Caco-2 (cell line): ENCODE results near the gene DLG2. TPM values are rescaled to one million over a fixed set of nuclear protein-coding genes. Genes with fewer than 3 reads are reported as not detected.

Source experiments
- BruUV-seq: library from RNA; stranded (reverse); fragments of 400-500 nt; replicated peaks from 2 replicates; lab custom pipeline; 2021; lab: Mats Ljungman, UMichigan
- CTCF ChIA-PET: fragments of 300-600 bp; sonication (Branson Sonifier 250); formaldehyde crosslinking; loops from one replicate; lab custom pipeline; 2022; ENCODE audit warnings: antibody characterized with exemption; lab: Charles Lee
- POLR2A ChIA-PET: fragments of 300-600 bp; sonication (Branson Sonifier 250); formaldehyde crosslinking; loops from one replicate; lab custom pipeline; 2022; ENCODE audit warnings: antibody characterized with exemption; lab: Charles Lee
- DNase-seq, 2 experiments: peaks; one replicate each; pipeline versions ENCODE4 v3.0.0 to v3.0.0-alpha.2; 2020 to 2022
- H3K27me3 ChIP-seq: replicated peaks from 2 replicates; pipeline ENCODE4 v1.6.0; 2011; ENCODE audit warnings: low read length; ENCODE audit not compliant: control insufficient read depth, insufficient read depth
- H3K36me3 ChIP-seq: 2 replicates; pipeline ENCODE4 v1.5.1; 2011; ENCODE audit warnings: low read length; ENCODE audit not compliant: control insufficient read depth, insufficient read depth
- H3K4me1 ChIP-seq: fragments of 250-450 bp; sonication (Bioruptor Pico); 2 replicates; pipeline ENCODE4 v1.5.1; 2020; ENCODE audit warnings: mild to moderate bottlenecking
- H3K4me3 ChIP-seq: 2 replicates; pipeline ENCODE4 v1.5.1; 2011; ENCODE audit warnings: low read depth, mild to moderate bottlenecking, control low read depth, low read length
- H3K9me3 ChIP-seq: fragments of 250-450 bp; sonication (Bioruptor Pico); 2 replicates; pipeline ENCODE4 v1.5.1; 2020; ENCODE audit warnings: mild to moderate bottlenecking, moderate library complexity
- H3K27ac Mint-ChIP-seq: one replicate; pipeline ENCODE4 v1.8.0; 2022; ENCODE audit warnings: mixed read lengths; ENCODE audit not compliant: unreplicated experiment
- H3K27me3 Mint-ChIP-seq: one replicate; pipeline ENCODE4 v1.8.0; 2022; ENCODE audit warnings: mixed read lengths; ENCODE audit not compliant: insufficient read depth, unreplicated experiment
- H3K36me3 Mint-ChIP-seq: one replicate; pipeline ENCODE4 v1.8.0; 2022; ENCODE audit warnings: mild to moderate bottlenecking, mixed read lengths; ENCODE audit not compliant: insufficient read depth, unreplicated experiment
- H3K4me1 Mint-ChIP-seq: one replicate; pipeline ENCODE4 v1.8.0; 2022; ENCODE audit warnings: low read depth, mixed read lengths; ENCODE audit not compliant: unreplicated experiment
- H3K4me3 Mint-ChIP-seq: one replicate; pipeline ENCODE4 v1.8.0; 2022; ENCODE audit warnings: mild to moderate bottlenecking, moderate library complexity, mixed read lengths; ENCODE audit not compliant: unreplicated experiment
- H3K9me3 Mint-ChIP-seq: one replicate; pipeline ENCODE4 v1.8.0; 2022; ENCODE audit warnings: mixed read lengths; ENCODE audit not compliant: unreplicated experiment
- intact Hi-C: fragments of 100-400 bp; cut with micrococcal nuclease; formaldehyde crosslinking; loops from one replicate; pipeline ENCODE4 v1.10.0; 2022; ENCODE audit not compliant: unreplicated experiment
- total RNA-seq: library from RNA; stranded (reverse); gene quantifications from 2 replicates; pipeline ENCODE4 v1.2.3, GENCODE V29; 2022
- TF ChIP-seq, protein P1 (sequence below), 2 experiments: fragments of 200-600 bp in 1 of 2; IDR thresholded peaks; 1 replicate in 1 of 2; 2 replicates in 1 of 2; pipeline versions ENCODE4 v1.5.1 to v1.8.0; 2011 to 2022; ENCODE audit warnings: antibody characterized with exemption in 1 of 2, control low read depth in 1 of 2, inconsistent platforms in 1 of 2, low read depth in 1 of 2, low read length in 1 of 2, mild to moderate bottlenecking in 1 of 2, moderate library complexity in 1 of 2; ENCODE audit not compliant: insufficient read depth in 1 of 2, severe bottlenecking in 1 of 2, unreplicated experiment in 1 of 2

DLG2 gene
- total RNA-seq, 1 experiment from 2014 or later, result 21.6 TPM

DNA sequence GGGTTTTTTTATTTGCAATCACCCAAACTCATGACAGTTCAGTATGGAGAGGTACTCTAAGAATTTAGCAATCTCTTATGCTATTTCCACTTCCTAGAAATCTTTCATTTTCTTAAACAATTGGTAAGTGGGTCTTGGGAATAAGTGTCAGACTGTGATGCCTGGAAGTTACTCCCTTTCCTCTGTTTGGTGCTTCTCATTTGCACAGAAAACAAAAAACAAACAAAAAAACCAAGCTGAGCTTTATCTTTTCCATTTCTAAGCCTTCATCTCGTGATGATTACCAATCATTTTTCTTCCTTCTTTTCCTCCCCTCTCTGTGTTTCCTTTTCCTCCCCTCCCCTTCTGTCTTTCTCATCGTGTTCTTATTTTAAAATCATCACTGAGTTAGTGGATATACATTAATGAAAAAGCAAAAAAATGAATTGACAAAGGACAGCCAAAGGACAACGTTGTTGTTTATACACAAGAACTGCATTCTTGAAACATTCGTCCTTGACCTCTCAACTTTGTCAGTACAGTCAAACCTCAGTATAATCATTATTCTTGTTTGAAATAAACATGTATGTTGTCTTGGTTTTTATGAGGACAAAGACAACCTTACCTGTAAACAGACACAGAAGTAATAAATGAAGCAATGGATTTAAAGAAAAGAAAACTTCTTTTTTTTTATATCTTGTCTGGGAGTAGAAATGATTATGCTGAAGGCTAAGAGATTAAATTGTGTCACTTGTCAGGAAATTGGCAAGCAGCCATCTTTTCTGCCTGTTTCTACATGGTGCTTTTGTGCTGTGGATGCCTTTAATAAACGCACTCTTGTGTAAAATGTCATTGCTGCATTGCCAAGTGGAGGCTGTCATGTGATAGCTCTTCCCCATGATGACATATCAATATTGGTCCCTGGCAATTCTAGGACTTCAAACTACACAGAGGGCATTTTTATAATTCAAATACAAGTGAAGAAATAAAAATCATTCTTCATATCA lies 1537.8 kb downstream of the DLG2 start:
- BruUV-seq, result no TSS peak

DNA sequence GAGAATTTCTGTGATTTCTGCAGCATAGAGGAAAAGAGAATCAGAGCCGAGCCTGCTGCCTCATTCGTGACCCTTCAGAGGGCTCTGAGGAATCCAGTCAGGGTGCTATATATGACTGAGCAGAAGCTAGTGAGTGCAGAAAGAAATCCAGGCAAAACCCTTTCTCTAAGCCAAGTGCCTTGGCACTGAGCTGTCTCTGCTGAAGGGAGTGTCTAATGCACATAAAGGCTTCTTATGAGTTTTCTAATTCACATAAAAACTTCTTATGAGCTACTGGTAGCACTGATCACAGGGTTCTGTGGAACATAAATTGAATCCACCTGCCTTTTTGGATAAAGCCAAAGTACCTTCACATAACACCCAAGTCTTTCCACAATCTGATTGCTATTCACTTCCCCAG lies 1555.3 kb downstream of the DLG2 start:
- Histone ChIP-seq H3K27me3 (no peaks in the 10 kb centered on the region), H3K4me1 (no peaks in the 10 kb centered on the region), H3K36me3 (no peaks in the 10 kb centered on the region), H3K9me3 (no peaks in the 10 kb centered on the region), H3K4me3 (no peak overlapping the region)
- Mint-ChIP-seq H3K27ac (no peak overlapping the region), H3K4me3 (no peak overlapping the region), H3K27me3 (peaks cover 6% of the 10 kb centered on the region), H3K36me3 (no peaks in the 10 kb centered on the region), H3K4me1 (no peaks in the 10 kb centered on the region), H3K9me3 (no peaks in the 10 kb centered on the region)
- TF ChIP-seq, protein P1, sequence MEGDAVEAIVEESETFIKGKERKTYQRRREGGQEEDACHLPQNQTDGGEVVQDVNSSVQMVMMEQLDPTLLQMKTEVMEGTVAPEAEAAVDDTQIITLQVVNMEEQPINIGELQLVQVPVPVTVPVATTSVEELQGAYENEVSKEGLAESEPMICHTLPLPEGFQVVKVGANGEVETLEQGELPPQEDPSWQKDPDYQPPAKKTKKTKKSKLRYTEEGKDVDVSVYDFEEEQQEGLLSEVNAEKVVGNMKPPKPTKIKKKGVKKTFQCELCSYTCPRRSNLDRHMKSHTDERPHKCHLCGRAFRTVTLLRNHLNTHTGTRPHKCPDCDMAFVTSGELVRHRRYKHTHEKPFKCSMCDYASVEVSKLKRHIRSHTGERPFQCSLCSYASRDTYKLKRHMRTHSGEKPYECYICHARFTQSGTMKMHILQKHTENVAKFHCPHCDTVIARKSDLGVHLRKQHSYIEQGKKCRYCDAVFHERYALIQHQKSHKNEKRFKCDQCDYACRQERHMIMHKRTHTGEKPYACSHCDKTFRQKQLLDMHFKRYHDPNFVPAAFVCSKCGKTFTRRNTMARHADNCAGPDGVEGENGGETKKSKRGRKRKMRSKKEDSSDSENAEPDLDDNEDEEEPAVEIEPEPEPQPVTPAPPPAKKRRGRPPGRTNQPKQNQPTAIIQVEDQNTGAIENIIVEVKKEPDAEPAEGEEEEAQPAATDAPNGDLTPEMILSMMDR (IDR thresholded peaks at IDR 0.05; ENCODE audit: insufficient read depth in 1 of 2, low read depth in 1 of 2, low read length in 1 of 2, severe bottlenecking in 1 of 2, unreplicated experiment in 1 of 2), result no peak
- ChIA-PET CTCF (no interaction called here), POLR2A (no interaction called here)
- intact Hi-C loops, result no loop called here
- no TSS peak for BruUV-seq
- no peak for DNase-seq

More for the DNA sequence above, 1537.8 kb downstream of the DLG2 start:
- Mint-ChIP-seq H3K4me1 (no peaks in the 10 kb centered on the region), H3K27me3 (no peaks in the 10 kb centered on the region), H3K27ac (no peak overlapping the region), H3K9me3 (no peaks in the 10 kb centered on the region), H3K36me3 (no peaks in the 10 kb centered on the region), H3K4me3 (no peak overlapping the region)
- TF ChIP-seq, protein P1 (IDR thresholded peaks at IDR 0.05; ENCODE audit: insufficient read depth in 1 of 2, low read depth in 1 of 2, low read length in 1 of 2, severe bottlenecking in 1 of 2, unreplicated experiment in 1 of 2), result no peak
- DNase-seq, result no peak
- intact Hi-C loops, result no loop called here
- Histone ChIP-seq H3K4me1 (no peaks in the 10 kb centered on the region), H3K9me3 (no peaks in the 10 kb centered on the region), H3K36me3 (no peaks in the 10 kb centered on the region), H3K4me3 (no peak overlapping the region), H3K27me3 (no peaks in the 10 kb centered on the region)
- POLR2A ChIA-PET, result no interaction called here
- CTCF ChIA-PET, result no interaction called here

DNA sequence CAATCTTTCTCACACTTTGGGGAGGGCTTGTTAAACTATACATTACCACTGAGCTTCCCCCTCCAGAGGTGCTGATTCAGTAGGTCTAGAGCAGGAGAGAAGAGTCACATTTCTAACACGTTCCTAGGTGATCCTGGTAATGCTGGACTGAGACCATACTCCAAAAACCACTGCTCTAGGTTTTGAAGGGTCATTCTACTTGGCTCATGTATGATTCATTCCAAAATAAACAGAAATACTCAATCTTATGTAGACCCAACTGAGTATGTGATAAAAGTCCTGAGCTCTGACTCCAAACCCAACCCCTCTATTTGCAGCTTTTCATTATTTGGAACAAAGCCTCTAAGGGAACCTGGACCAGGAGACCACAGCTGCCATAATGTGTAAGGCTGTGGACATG lies 1558.1 kb downstream of the DLG2 start:
- BruUV-seq, result no TSS peak
- Histone ChIP-seq H3K4me3 (no peak overlapping the region), H3K27me3 (no peaks in the 10 kb centered on the region), H3K4me1 (no peaks in the 10 kb centered on the region), H3K36me3 (no peaks in the 10 kb centered on the region), H3K9me3 (no peaks in the 10 kb centered on the region)
- ChIA-PET POLR2A (no interaction called here), CTCF (no interaction called here)
- no peaks in the 10 kb centered on the region for H3K4me1 Mint-ChIP-seq
- H3K9me3 Mint-ChIP-seq, result no peaks in the 10 kb centered on the region
- peaks cover 5% of the 10 kb centered on the region for H3K27me3 Mint-ChIP-seq
- no peak for DNase-seq
- no peak overlapping the region for H3K4me3 Mint-ChIP-seq
- TF ChIP-seq, protein P1 (IDR thresholded peaks at IDR 0.05; ENCODE audit: insufficient read depth in 1 of 2, low read depth in 1 of 2, low read length in 1 of 2, severe bottlenecking in 1 of 2, unreplicated experiment in 1 of 2), result no peak
- H3K27ac Mint-ChIP-seq, result no peak overlapping the region
- intact Hi-C loops, result no loop called here
- no peaks in the 10 kb centered on the region for H3K36me3 Mint-ChIP-seq
